IMR-90 (cell line): ENCODE measurements around the gene PDE4B. TPM values are rescaled to one million over a fixed set of nuclear protein-coding genes. Genes with fewer than 3 reads are reported as not detected.
A peak's percentile ranks its signal among the peaks of the same experiment; 100 is the strongest.

Source experiments
- ATAC-seq: fragments of 200-7000 bp; cut with Tn5 transposase; 2 replicates; pipeline ENCODE4 v1.9.1; 2020; ENCODE audit warnings: low read depth, mild to moderate bottlenecking, moderate library complexity
- BruUV-seq: library from RNA; stranded (reverse); fragments of 400-500 nt; replicated peaks from 2 replicates; lab custom pipeline; 2021; lab: Mats Ljungman, UMichigan
- CTCF ChIA-PET: fragments of 300-600 bp; formaldehyde crosslinking; extraction: SDS; loops from one replicate; lab custom pipeline; 2021; ENCODE audit warnings: antibody characterized with exemption; lab: Yijun Ruan, JAX
- POLR2A ChIA-PET: fragments of 300-600 bp; sonication (Branson Sonifier 250); formaldehyde crosslinking; loops from one replicate; lab custom pipeline; 2022; ENCODE audit warnings: antibody characterized with exemption; ENCODE audit not compliant: unreplicated experiment; lab: Charles Lee
- DNase-seq: peaks from one replicate; pipeline ENCODE4 v3.0.0; 2013
- H2AFZ ChIP-seq: replicated peaks from 2 replicates; pipeline ENCODE3; 2013; ENCODE audit warnings: low read length, mild to moderate bottlenecking; ENCODE audit not compliant: poor library complexity
- H2AK5ac ChIP-seq: 2 replicates; pipeline ENCODE4 v1.6.1; 2013; ENCODE audit warnings: low read depth, low read length, inconsistent platforms
- H2AK9ac ChIP-seq: replicated peaks from 2 replicates; pipeline ENCODE3; 2013; ENCODE audit warnings: mild to moderate bottlenecking, low read depth, low read length, moderate library complexity; ENCODE audit not compliant: poor library complexity
- H2BK120ac ChIP-seq: 2 replicates; pipeline ENCODE4 v1.6.1; 2013; ENCODE audit warnings: low read depth, low read length, inconsistent platforms
- H2BK15ac ChIP-seq: 3 replicates; pipeline ENCODE4 v1.6.1; 2013; ENCODE audit warnings: low read depth, low read length, inconsistent platforms
- H2BK20ac ChIP-seq: 2 replicates; pipeline ENCODE4 v1.6.1; 2013; ENCODE audit warnings: low read depth, mild to moderate bottlenecking, inconsistent platforms, low read length, moderate library complexity
- H2BK5ac ChIP-seq: 2 replicates; pipeline ENCODE4 v1.6.1; 2013; ENCODE audit warnings: mild to moderate bottlenecking, low read depth, low read length, inconsistent platforms; ENCODE audit not compliant: poor library complexity, severe bottlenecking
- H3K14ac ChIP-seq: replicated peaks from 2 replicates; pipeline ENCODE4 v1.6.1; 2013; ENCODE audit warnings: low read depth, low read length, inconsistent platforms
- H3K18ac ChIP-seq: 2 replicates; pipeline ENCODE4 v1.6.1; 2013; ENCODE audit warnings: low read depth, low read length, control low read depth
- H3K23ac ChIP-seq: 2 replicates; pipeline ENCODE4 v1.6.1; 2013; ENCODE audit warnings: low read depth, low read length, inconsistent platforms
- H3K27ac ChIP-seq: 2 replicates; pipeline ENCODE4 v1.5.1; 2013; ENCODE audit warnings: mild to moderate bottlenecking, control low read depth, low read length; ENCODE audit not compliant: insufficient read depth
- H3K27me3 ChIP-seq: 2 replicates; pipeline ENCODE4 v1.6.1; 2013; ENCODE audit warnings: low read length; ENCODE audit not compliant: control insufficient read depth, insufficient read depth
- H3K36me3 ChIP-seq: 2 replicates; pipeline ENCODE4 v1.6.1; 2013; ENCODE audit warnings: low read length, mixed read lengths; ENCODE audit not compliant: control insufficient read depth, insufficient read depth
- H3K4ac ChIP-seq: 2 replicates; pipeline ENCODE4 v1.6.1; 2013; ENCODE audit warnings: low read depth, low read length, inconsistent platforms
- H3K4me1 ChIP-seq: 2 replicates; pipeline ENCODE4 v1.6.1; 2013; ENCODE audit warnings: low read length, mixed read lengths; ENCODE audit not compliant: control insufficient read depth, insufficient read depth
- H3K4me2 ChIP-seq: 2 replicates; pipeline ENCODE4 v1.6.1; 2013; ENCODE audit warnings: low read depth, mild to moderate bottlenecking, control low read depth, low read length, moderate library complexity
- H3K4me3 ChIP-seq: 2 replicates; pipeline ENCODE4 v1.5.1; 2013; ENCODE audit warnings: low read depth, mild to moderate bottlenecking, control low read depth, low read length, moderate library complexity; ENCODE audit not compliant: insufficient read depth
- H3K56ac ChIP-seq: 2 replicates; pipeline ENCODE4 v1.6.1; 2013; ENCODE audit warnings: low read length, inconsistent platforms; ENCODE audit not compliant: insufficient read depth; ENCODE audit errors: extremely low read depth
- H3K79me1 ChIP-seq, 2 experiments: 2 replicates each; pipeline ENCODE4 v1.6.1; 2013; ENCODE audit warnings: low read length in 2 of 2, inconsistent platforms in 1 of 2, low read depth in 1 of 2
- H3K9ac ChIP-seq: 2 replicates; pipeline ENCODE4 v1.6.1; 2013; ENCODE audit warnings: low read depth, low read length, control low read depth
- H3K9me1 ChIP-seq: 2 replicates; pipeline ENCODE4 v1.6.1; 2013; ENCODE audit warnings: low read length, inconsistent platforms; ENCODE audit not compliant: insufficient read depth
- H3K9me3 ChIP-seq: 2 replicates; pipeline ENCODE4 v1.6.1; 2013; ENCODE audit warnings: low read length; ENCODE audit not compliant: control insufficient read depth, insufficient read depth
- H4K20me1 ChIP-seq: 2 replicates; pipeline ENCODE4 v1.6.1; 2013; ENCODE audit warnings: low read length, inconsistent platforms; ENCODE audit not compliant: insufficient read depth
- H4K5ac ChIP-seq: 2 replicates; pipeline ENCODE4 v1.6.1; 2013; ENCODE audit warnings: mild to moderate bottlenecking, low read depth, low read length, control low read depth
- H4K8ac ChIP-seq, 2 experiments: 2 replicates each; pipeline ENCODE4 v1.6.1; 2013; ENCODE audit warnings: low read depth in 2 of 2, low read length in 2 of 2, control low read depth in 1 of 2, inconsistent platforms in 1 of 2
- H4K91ac ChIP-seq: 2 replicates; pipeline ENCODE4 v1.6.1; 2013; ENCODE audit warnings: low read depth, low read length, inconsistent platforms; ENCODE audit not compliant: insufficient read depth
- CHD1 ChIP-seq: IDR thresholded peaks from 2 replicates; pipeline ENCODE4 v1.6.1; 2012; ENCODE audit warnings: low read depth, low read length, improper control_type of control experiment
- CTCF ChIP-seq: conservative IDR thresholded peaks from 2 replicates; pipeline ENCODE4 v1.5.1; 2012; ENCODE audit warnings: mild to moderate bottlenecking, low read depth, low read length, improper control_type of control experiment
- ELK1 ChIP-seq: fragments of 150-350 bp; IDR thresholded peaks from 2 replicates; pipeline ENCODE4 v1.6.1; 2016; ENCODE audit warnings: low read depth, mild to moderate bottlenecking, low read length, moderate library complexity, borderline replicate concordance
- MAFK ChIP-seq: IDR thresholded peaks from 2 replicates; pipeline ENCODE4 v1.6.1; 2012; ENCODE audit warnings: low read depth, low read length, improper control_type of control experiment
- MAZ ChIP-seq: IDR thresholded peaks from 2 replicates; pipeline ENCODE4 v1.6.1; 2012; ENCODE audit warnings: low read depth, mild to moderate bottlenecking, low read length, improper control_type of control experiment, moderate library complexity, borderline replicate concordance
- NFE2L2 ChIP-seq: fragments of 150-350 bp; IDR thresholded peaks from 2 replicates; pipeline ENCODE4 v1.6.1; 2016; ENCODE audit warnings: low read depth, mild to moderate bottlenecking, low read length
- RAD21 ChIP-seq: IDR thresholded peaks from 2 replicates; pipeline ENCODE4 v1.6.1; 2012; ENCODE audit warnings: low read length, improper control_type of control experiment
- SMC3 ChIP-seq: fragments of 150-350 bp; IDR thresholded peaks from 2 replicates; pipeline ENCODE4 v1.6.1; 2016; ENCODE audit warnings: low read depth, mild to moderate bottlenecking, antibody characterized with exemption, low read length, moderate library complexity
- whole genome bisulfite sequencing, 2 experiments: methylation state at CpG; one replicate each; pipeline versions ENCODE4 v1.1.5 to v1.1.7; 2013; ENCODE audit warnings: missing lambda C conversion rate in 2 of 2; ENCODE audit not compliant: insufficient read length in 1 of 2; ENCODE audit errors: extremely low coverage in 2 of 2; 5-methylcytosine and 5-hydroxymethylcytosine counted together
- dilution Hi-C: fragments of 300-500 bp; cut with HindIII; formaldehyde crosslinking; loops from one replicate; pipeline ENCODE4 v1.14.3; 2018; ENCODE audit warnings: low sequenced_read_pairs; ENCODE audit not compliant: unreplicated experiment
- in situ Hi-C: fragments of 300-500 bp; cut with MboI; formaldehyde crosslinking; loops from 3 replicates; pipeline ENCODE4 v1.14.3; 2019; ENCODE audit warnings: low sequenced_read_pairs, inconsistent platforms, mixed read lengths
- intact Hi-C: fragments of 100-400 bp; cut with micrococcal nuclease; formaldehyde crosslinking; loops from 2 replicates; pipeline ENCODE4 v1.10.0; 2022
- polyA plus RNA-seq, 3 experiments: library from polyadenylated mRNA; depleted of rRNA; stranded (reverse); fragments of >200 nt; gene quantifications; 2 replicates each; pipeline ENCODE4 v1.2.3, GENCODE V29; 2012; ENCODE audit warnings: low replicate concordance in 1 of 3
- total RNA-seq: library from RNA; depleted of rRNA; stranded (reverse); fragments of >200 nt; gene quantifications from 2 replicates; pipeline ENCODE4 v1.2.3, GENCODE V29; 2012

The PDE4B gene
- total and polyA plus RNA-seq, 2 of the 4 experiments (the other 2 are of a cell fraction): 5.8 to 21.3 TPM

GRCh38 chr1:65818966-65819365, 26.3 kb downstream of the PDE4B start:
- intact Hi-C loops: no loop called here
- Histone ChIP-seq H3K36me3 (no peaks in the 10 kb centered on the region), H2BK5ac (no peak overlapping the region), H3K27ac (no peak overlapping the region), H3K9me3 (no peaks in the 10 kb centered on the region), H4K20me1 (no peaks in the 10 kb centered on the region), H3K4me1 (no peaks in the 10 kb centered on the region), H3K4me2 (no peak overlapping the region), H2AFZ (peak overlapping the region; percentile 29), H4K91ac (no peak overlapping the region), H3K9me1 (no peaks in the 10 kb centered on the region), H3K27me3 (no peaks in the 10 kb centered on the region), H4K8ac (0 out of 4 replicates have a peak overlapping the region, but pooled peaks of 1 of the 2 experiments have one; percentile 10), H3K18ac (0 out of 2 replicates have a peak overlapping the region, but pooled peaks have one; percentile 36), H3K23ac (no peak overlapping the region), H3K14ac (no peak overlapping the region), H3K56ac (no peak overlapping the region), H3K79me1 (peaks cover 0 to 4% of the 10 kb centered on the region in 2 experiments; a peak in 1 of 4 replicates), H3K4me3 (no peak overlapping the region), H2BK120ac (peak overlapping the region; percentile 59; the same call in 1 of the 2 replicates), H2AK9ac (no peak overlapping the region), H3K4ac (peak overlapping the region; percentile 55; the same call in 1 of the 2 replicates), H2AK5ac (peak overlapping the region; percentile 72), H2BK15ac (0 out of 3 replicates have a peak overlapping the region, but pooled peaks have one; percentile 41), H4K5ac (no peak overlapping the region; the same call in 1 of the 2 replicates), H2BK20ac (no peak overlapping the region; the same call in 1 of the 2 replicates), H3K9ac (no peak overlapping the region)
- TF ChIP-seq CHD1 (no peak), CTCF (no peak), MAZ (no peak), SMC3 (no peak), MAFK (no peak), NFE2L2 (no peak), ELK1 (no peak), RAD21 (no peak)
- ChIA-PET POLR2A (no interaction called here), CTCF (no interaction called here)
- dilution Hi-C loops: no loop called here
- no CpG with 5 or more reads among the region's 1 CpG for WGBS, 2 experiments
- DNase-seq (no peak), ATAC-seq (no peak)
- in situ Hi-C loops: loop anchor here (25.0 kb wide), 1 partner anchor 1118 kb away; no protein-coding TSS in a partner anchor
- no TSS peak for BruUV-seq
